ENCODE results near the gene FGF12. TPM values are rescaled to one million over a fixed set of nuclear protein-coding genes. Genes with fewer than 3 reads are reported as not detected.
A peak's percentile ranks its signal among the peaks of the same experiment; 100 is the strongest.

Gene FGF12
- total RNA-seq, 2 donors from 2014 or later: 1.5 TPM; not detected in 1

- DNase-seq (ENCODE audit: low spot score) (no peak), ATAC-seq (ENCODE audit: insufficient number of reproducible peaks, low FRiP score, low read depth) (no peak)
- H3K27me3 ChIP-seq (replicated peaks; ENCODE audit: insufficient read depth): no peaks in the 10 kb centered on the region
- no peak for TF ChIP-seq CTCF (IDR thresholded peaks at IDR 0.05)
- H3K9me3 ChIP-seq: no peaks in the 10 kb centered on the region
- H3K27ac ChIP-seq: no peak overlapping the region
- H3K4me1 ChIP-seq (ENCODE audit: control insufficient read depth in 1 of 2, low read depth in 2 of 2): peaks cover 0 to 4% of the 10 kb centered on the region in 2 donors
- no peak overlapping the region for H3K4me3 ChIP-seq
- H3K36me3 ChIP-seq: no peaks in the 10 kb centered on the region
Measured at GRCh38 chr3:192410684-192410960, 316.7 kb downstream of the FGF12 start.

- Histone ChIP-seq H3K27me3 (replicated peaks; ENCODE audit: insufficient read depth) (no peaks in the 10 kb centered on the region), H3K4me3 (peak overlapping the region; percentile 62), H3K9me3 (no peaks in the 10 kb centered on the region), H3K4me1 (ENCODE audit: control insufficient read depth in 1 of 2, low read depth in 2 of 2) (peaks cover 0 to 4% of the 10 kb centered on the region in 2 donors), H3K27ac (no peak overlapping the region), H3K36me3 (no peaks in the 10 kb centered on the region)
- DNase-seq (ENCODE audit: low spot score) (no peak), ATAC-seq (ENCODE audit: insufficient number of reproducible peaks, low FRiP score, low read depth) (no peak)
- TF ChIP-seq CTCF (IDR thresholded peaks at IDR 0.05): no peak
Measured at GRCh38 chr3:192409838-192410683, 317.3 kb downstream of the FGF12 start.

- DNase-seq (ENCODE audit: low spot score): no peak
- Histone ChIP-seq H3K4me3 (peak overlapping the region; percentile 62), H3K27me3 (replicated peaks; ENCODE audit: insufficient read depth) (no peaks in the 10 kb centered on the region), H3K9me3 (no peaks in the 10 kb centered on the region), H3K27ac (no peak overlapping the region), H3K36me3 (no peaks in the 10 kb centered on the region), H3K4me1 (ENCODE audit: control insufficient read depth in 1 of 2, low read depth in 2 of 2) (peaks cover 0 to 4% of the 10 kb centered on the region in 2 donors)
- no peak for ATAC-seq (ENCODE audit: insufficient number of reproducible peaks, low FRiP score, low read depth)
- no peak for TF ChIP-seq CTCF (IDR thresholded peaks at IDR 0.05)
Measured at GRCh38 chr3:192409201-192409837, 318.0 kb downstream of the FGF12 start.

- Histone ChIP-seq H3K27ac (no peak overlapping the region), H3K36me3 (no peaks in the 10 kb centered on the region), H3K4me1 (ENCODE audit: control insufficient read depth in 1 of 2, low read depth in 2 of 2) (peaks cover 0 to 4% of the 10 kb centered on the region in 2 donors), H3K4me3 (peak overlapping the region; percentile 62), H3K9me3 (no peaks in the 10 kb centered on the region), H3K27me3 (replicated peaks; ENCODE audit: insufficient read depth) (no peaks in the 10 kb centered on the region)
- no peak for TF ChIP-seq CTCF (IDR thresholded peaks at IDR 0.05)
- ATAC-seq (ENCODE audit: insufficient number of reproducible peaks, low FRiP score, low read depth) (no peak), DNase-seq (ENCODE audit: low spot score) (no peak)
Measured at GRCh38 chr3:192408647-192409200, 318.6 kb downstream of the FGF12 start.

GRCh38 chr3:192408007-192408646, 319.2 kb downstream of the FGF12 start:
- Histone ChIP-seq H3K4me3 (peak overlapping the region; percentile 62), H3K36me3 (no peaks in the 10 kb centered on the region)

More at GRCh38 chr3:192408007-192408646, 319.2 kb downstream of the FGF12 start:
- Histone ChIP-seq H3K27me3 (replicated peaks; ENCODE audit: insufficient read depth) (no peaks in the 10 kb centered on the region), H3K27ac (no peak overlapping the region), H3K9me3 (no peaks in the 10 kb centered on the region), H3K4me1 (ENCODE audit: control insufficient read depth in 1 of 2, low read depth in 2 of 2) (peaks cover 0 to 4% of the 10 kb centered on the region in 2 donors)
- DNase-seq (ENCODE audit: low spot score): no peak
- no peak for TF ChIP-seq CTCF (IDR thresholded peaks at IDR 0.05)
- ATAC-seq (ENCODE audit: insufficient number of reproducible peaks, low FRiP score, low read depth): no peak

Data from thoracic aorta (tissue), 2 donors.